IMR-90 (cell line): ENCODE data around the gene AZU1. TPM values are rescaled to one million over a fixed set of nuclear protein-coding genes. Genes with fewer than 3 reads are reported as not detected.
A peak's percentile ranks its signal among the peaks of the same experiment; 100 is the strongest.

Source experiments
- ATAC-seq: fragments of 200-7000 bp; cut with Tn5 transposase; 2 replicates; pipeline ENCODE4 v1.9.1; 2020; ENCODE audit warnings: low read depth, mild to moderate bottlenecking, moderate library complexity
- BruUV-seq: library from RNA; stranded (reverse); fragments of 400-500 nt; replicated peaks from 2 replicates; lab custom pipeline; 2021; lab: Mats Ljungman, UMichigan
- CTCF ChIA-PET: fragments of 300-600 bp; formaldehyde crosslinking; extraction: SDS; loops from one replicate; lab custom pipeline; 2021; ENCODE audit warnings: antibody characterized with exemption; lab: Yijun Ruan, JAX
- POLR2A ChIA-PET: fragments of 300-600 bp; sonication (Branson Sonifier 250); formaldehyde crosslinking; loops from one replicate; lab custom pipeline; 2022; ENCODE audit warnings: antibody characterized with exemption; ENCODE audit not compliant: unreplicated experiment; lab: Charles Lee
- DNase-seq: peaks from one replicate; pipeline ENCODE4 v3.0.0; 2013
- H2AFZ ChIP-seq: replicated peaks from 2 replicates; pipeline ENCODE3; 2013; ENCODE audit warnings: low read length, mild to moderate bottlenecking; ENCODE audit not compliant: poor library complexity
- H2AK5ac ChIP-seq: 2 replicates; pipeline ENCODE4 v1.6.1; 2013; ENCODE audit warnings: low read depth, low read length, inconsistent platforms
- H2AK9ac ChIP-seq: replicated peaks from 2 replicates; pipeline ENCODE3; 2013; ENCODE audit warnings: mild to moderate bottlenecking, low read depth, low read length, moderate library complexity; ENCODE audit not compliant: poor library complexity
- H2BK120ac ChIP-seq: 2 replicates; pipeline ENCODE4 v1.6.1; 2013; ENCODE audit warnings: low read depth, low read length, inconsistent platforms
- H2BK15ac ChIP-seq: 3 replicates; pipeline ENCODE4 v1.6.1; 2013; ENCODE audit warnings: low read depth, low read length, inconsistent platforms
- H2BK20ac ChIP-seq: 2 replicates; pipeline ENCODE4 v1.6.1; 2013; ENCODE audit warnings: low read depth, mild to moderate bottlenecking, inconsistent platforms, low read length, moderate library complexity
- H2BK5ac ChIP-seq: 2 replicates; pipeline ENCODE4 v1.6.1; 2013; ENCODE audit warnings: mild to moderate bottlenecking, low read depth, low read length, inconsistent platforms; ENCODE audit not compliant: poor library complexity, severe bottlenecking
- H3K14ac ChIP-seq: replicated peaks from 2 replicates; pipeline ENCODE4 v1.6.1; 2013; ENCODE audit warnings: low read depth, low read length, inconsistent platforms
- H3K18ac ChIP-seq: 2 replicates; pipeline ENCODE4 v1.6.1; 2013; ENCODE audit warnings: low read depth, low read length, control low read depth
- H3K23ac ChIP-seq: 2 replicates; pipeline ENCODE4 v1.6.1; 2013; ENCODE audit warnings: low read depth, low read length, inconsistent platforms
- H3K27ac ChIP-seq: 2 replicates; pipeline ENCODE4 v1.5.1; 2013; ENCODE audit warnings: mild to moderate bottlenecking, control low read depth, low read length; ENCODE audit not compliant: insufficient read depth
- H3K27me3 ChIP-seq: 2 replicates; pipeline ENCODE4 v1.6.1; 2013; ENCODE audit warnings: low read length; ENCODE audit not compliant: control insufficient read depth, insufficient read depth
- H3K36me3 ChIP-seq: 2 replicates; pipeline ENCODE4 v1.6.1; 2013; ENCODE audit warnings: low read length, mixed read lengths; ENCODE audit not compliant: control insufficient read depth, insufficient read depth
- H3K4ac ChIP-seq: 2 replicates; pipeline ENCODE4 v1.6.1; 2013; ENCODE audit warnings: low read depth, low read length, inconsistent platforms
- H3K4me1 ChIP-seq: 2 replicates; pipeline ENCODE4 v1.6.1; 2013; ENCODE audit warnings: low read length, mixed read lengths; ENCODE audit not compliant: control insufficient read depth, insufficient read depth
- H3K4me2 ChIP-seq: 2 replicates; pipeline ENCODE4 v1.6.1; 2013; ENCODE audit warnings: low read depth, mild to moderate bottlenecking, control low read depth, low read length, moderate library complexity
- H3K4me3 ChIP-seq: 2 replicates; pipeline ENCODE4 v1.5.1; 2013; ENCODE audit warnings: low read depth, mild to moderate bottlenecking, control low read depth, low read length, moderate library complexity; ENCODE audit not compliant: insufficient read depth
- H3K56ac ChIP-seq: 2 replicates; pipeline ENCODE4 v1.6.1; 2013; ENCODE audit warnings: low read length, inconsistent platforms; ENCODE audit not compliant: insufficient read depth; ENCODE audit errors: extremely low read depth
- H3K79me1 ChIP-seq, 2 experiments: 2 replicates each; pipeline ENCODE4 v1.6.1; 2013; ENCODE audit warnings: low read length in 2 of 2, inconsistent platforms in 1 of 2, low read depth in 1 of 2
- H3K9ac ChIP-seq: 2 replicates; pipeline ENCODE4 v1.6.1; 2013; ENCODE audit warnings: low read depth, low read length, control low read depth
- H3K9me1 ChIP-seq: 2 replicates; pipeline ENCODE4 v1.6.1; 2013; ENCODE audit warnings: low read length, inconsistent platforms; ENCODE audit not compliant: insufficient read depth
- H3K9me3 ChIP-seq: 2 replicates; pipeline ENCODE4 v1.6.1; 2013; ENCODE audit warnings: low read length; ENCODE audit not compliant: control insufficient read depth, insufficient read depth
- H4K20me1 ChIP-seq: 2 replicates; pipeline ENCODE4 v1.6.1; 2013; ENCODE audit warnings: low read length, inconsistent platforms; ENCODE audit not compliant: insufficient read depth
- H4K5ac ChIP-seq: 2 replicates; pipeline ENCODE4 v1.6.1; 2013; ENCODE audit warnings: mild to moderate bottlenecking, low read depth, low read length, control low read depth
- H4K8ac ChIP-seq, 2 experiments: 2 replicates each; pipeline ENCODE4 v1.6.1; 2013; ENCODE audit warnings: low read depth in 2 of 2, low read length in 2 of 2, control low read depth in 1 of 2, inconsistent platforms in 1 of 2
- H4K91ac ChIP-seq: 2 replicates; pipeline ENCODE4 v1.6.1; 2013; ENCODE audit warnings: low read depth, low read length, inconsistent platforms; ENCODE audit not compliant: insufficient read depth
- WGBS, 2 experiments: methylation state at CpG; one replicate each; pipeline versions ENCODE4 v1.1.5 to v1.1.7; 2013; ENCODE audit warnings: missing lambda C conversion rate in 2 of 2; ENCODE audit not compliant: insufficient read length in 1 of 2; ENCODE audit errors: extremely low coverage in 2 of 2; 5-methylcytosine and 5-hydroxymethylcytosine counted together
- dilution Hi-C: fragments of 300-500 bp; cut with HindIII; formaldehyde crosslinking; loops from one replicate; pipeline ENCODE4 v1.14.3; 2018; ENCODE audit warnings: low sequenced_read_pairs; ENCODE audit not compliant: unreplicated experiment
- in situ Hi-C: fragments of 300-500 bp; cut with MboI; formaldehyde crosslinking; loops from 3 replicates; pipeline ENCODE4 v1.14.3; 2019; ENCODE audit warnings: low sequenced_read_pairs, inconsistent platforms, mixed read lengths
- intact Hi-C: fragments of 100-400 bp; cut with micrococcal nuclease; formaldehyde crosslinking; loops from 2 replicates; pipeline ENCODE4 v1.10.0; 2022
- polyA plus RNA-seq, 3 experiments: library from polyadenylated mRNA; depleted of rRNA; stranded (reverse); fragments of >200 nt; gene quantifications; 2 replicates each; pipeline ENCODE4 v1.2.3, GENCODE V29; 2012; ENCODE audit warnings: low replicate concordance in 1 of 3
- total RNA-seq: library from RNA; depleted of rRNA; stranded (reverse); fragments of >200 nt; gene quantifications from 2 replicates; pipeline ENCODE4 v1.2.3, GENCODE V29; 2012
- TF ChIP-seq, protein P1 (sequence below): fragments of 150-350 bp; IDR thresholded peaks from 2 replicates; pipeline ENCODE4 v1.6.1; 2016; ENCODE audit warnings: low read depth, mild to moderate bottlenecking, low read length, moderate library complexity, borderline replicate concordance
- TF ChIP-seq, protein P2 (sequence below): fragments of 150-350 bp; IDR thresholded peaks from 2 replicates; pipeline ENCODE4 v1.6.1; 2017; ENCODE audit warnings: mild to moderate bottlenecking, antibody characterized with exemption, low read length, low read depth

AZU1 gene
- total and polyA plus RNA-seq, 2 of the 4 experiments (the other 2 are of a cell fraction): 0.12 TPM; not detected in 1

DNA sequence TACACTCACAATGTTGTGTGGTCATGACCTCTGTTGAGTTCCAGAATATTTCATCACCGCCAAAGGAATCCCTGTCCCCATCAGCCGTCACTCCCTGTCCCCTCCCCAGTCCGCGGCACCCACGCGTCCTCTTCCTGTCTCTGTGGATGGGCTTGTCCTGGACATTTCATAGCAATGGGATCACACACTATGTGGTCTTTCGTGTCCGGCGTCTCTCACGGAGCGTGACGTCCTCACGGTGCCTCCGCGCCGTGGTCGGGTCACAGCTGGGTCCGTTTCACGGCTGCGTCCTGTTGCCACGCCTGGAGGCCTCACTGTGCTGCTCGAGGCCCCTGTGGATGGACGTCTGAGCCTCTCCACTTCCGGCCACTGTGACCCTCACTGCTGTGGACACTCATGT is 6.6 kb downstream of the AZU1 start:
- H2AFZ ChIP-seq: peak overlapping the region; percentile 32
- no peak overlapping the region for H3K4me2 ChIP-seq
- H3K36me3 ChIP-seq: no peaks in the 10 kb centered on the region
- H2BK15ac ChIP-seq: no peak overlapping the region
- H2BK120ac ChIP-seq: no peak overlapping the region
- no peak overlapping the region for H3K9ac ChIP-seq
- H3K79me1 ChIP-seq: no peaks in the 10 kb centered on the region
- in situ Hi-C loops (no loop called here), dilution Hi-C loops (no loop called here), intact Hi-C loops (no loop called here)
- no peak overlapping the region for H2AK9ac ChIP-seq
- H3K27ac ChIP-seq: no peak overlapping the region
- TF ChIP-seq, protein P1, sequence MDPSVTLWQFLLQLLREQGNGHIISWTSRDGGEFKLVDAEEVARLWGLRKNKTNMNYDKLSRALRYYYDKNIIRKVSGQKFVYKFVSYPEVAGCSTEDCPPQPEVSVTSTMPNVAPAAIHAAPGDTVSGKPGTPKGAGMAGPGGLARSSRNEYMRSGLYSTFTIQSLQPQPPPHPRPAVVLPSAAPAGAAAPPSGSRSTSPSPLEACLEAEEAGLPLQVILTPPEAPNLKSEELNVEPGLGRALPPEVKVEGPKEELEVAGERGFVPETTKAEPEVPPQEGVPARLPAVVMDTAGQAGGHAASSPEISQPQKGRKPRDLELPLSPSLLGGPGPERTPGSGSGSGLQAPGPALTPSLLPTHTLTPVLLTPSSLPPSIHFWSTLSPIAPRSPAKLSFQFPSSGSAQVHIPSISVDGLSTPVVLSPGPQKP: no peak
- TF ChIP-seq, protein P2, sequence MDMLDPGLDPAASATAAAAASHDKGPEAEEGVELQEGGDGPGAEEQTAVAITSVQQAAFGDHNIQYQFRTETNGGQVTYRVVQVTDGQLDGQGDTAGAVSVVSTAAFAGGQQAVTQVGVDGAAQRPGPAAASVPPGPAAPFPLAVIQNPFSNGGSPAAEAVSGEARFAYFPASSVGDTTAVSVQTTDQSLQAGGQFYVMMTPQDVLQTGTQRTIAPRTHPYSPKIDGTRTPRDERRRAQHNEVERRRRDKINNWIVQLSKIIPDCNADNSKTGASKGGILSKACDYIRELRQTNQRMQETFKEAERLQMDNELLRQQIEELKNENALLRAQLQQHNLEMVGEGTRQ: no peak
- no peak overlapping the region for H3K56ac ChIP-seq
- no peak overlapping the region for H4K91ac ChIP-seq
- DNase-seq (no peak), ATAC-seq (no peak)
- no TSS peak for BruUV-seq
- H2BK20ac ChIP-seq: no peak overlapping the region
- no peaks in the 10 kb centered on the region for H4K20me1 ChIP-seq
- peaks cover 3% of the 10 kb centered on the region; the same call in 1 of the 2 replicates for H3K27me3 ChIP-seq
- no peak overlapping the region for H3K4me3 ChIP-seq
- no peak overlapping the region for H4K8ac ChIP-seq
- H3K9me1 ChIP-seq: no peaks in the 10 kb centered on the region
- H3K23ac ChIP-seq: no peak overlapping the region
- no peak overlapping the region for H2BK5ac ChIP-seq
- ChIA-PET POLR2A (no interaction called here), CTCF (no interaction called here)
- no peak overlapping the region for H3K14ac ChIP-seq
- no peak overlapping the region for H3K18ac ChIP-seq
- no peak overlapping the region; the same call in 1 of the 2 replicates for H2AK5ac ChIP-seq
- 64% methylated on average over 10 of the region's 24 CpGs; no CpG with 5 or more reads in 1 of the 2 experiments for WGBS, 2 experiments
- no peak overlapping the region for H4K5ac ChIP-seq
- H3K4me1 ChIP-seq: no peaks in the 10 kb centered on the region
- H3K4ac ChIP-seq: no peak overlapping the region
- H3K9me3 ChIP-seq: no peaks in the 10 kb centered on the region
